Activated T-cell treated with anti-CD3 and anti-CD28 coated beads, Interleukin-2, amount 50 U/mL, for 4 hours (primary cell): Measurements from ENCODE around the gene GYG2. TPM values are rescaled to one million over a fixed set of nuclear protein-coding genes. Genes with fewer than 3 reads are reported as not detected.
"Not testable (repeated sequence)": the region's sequence is repeated elsewhere in the genome, so short reads cannot be mapped to it uniquely, and the experiment has no call there.

ENCODE experiments used
- ATAC-seq, 2 donors: fragments of 200-7000 bp; cut with Tn5 transposase; one replicate each; pipeline ENCODE4 v1.10.0; 2021
- DNase-seq: peaks from one replicate; pipeline ENCODE4 v3.0.0-alpha.2; 2020
- H3K27me3 Mint-ChIP-seq: one replicate; pipeline ENCODE4 v1.8.0; 2021; ENCODE audit warnings: low read depth, mixed read lengths
- H3K36me3 Mint-ChIP-seq: one replicate; pipeline ENCODE4 v1.8.0; 2022; ENCODE audit warnings: mixed read lengths; ENCODE audit not compliant: insufficient read depth
- H3K4me1 Mint-ChIP-seq: one replicate; pipeline ENCODE4 v1.8.0; 2021; ENCODE audit warnings: low read depth, mixed read lengths
- H3K4me3 Mint-ChIP-seq: one replicate; pipeline ENCODE4 v1.8.0; 2021; ENCODE audit warnings: mild to moderate bottlenecking, moderate library complexity, mixed read lengths
- H3K9me3 Mint-ChIP-seq: one replicate; pipeline ENCODE4 v1.8.0; 2021; ENCODE audit warnings: mixed read lengths
- total RNA-seq, 3 donors: library from RNA; stranded (reverse); gene quantifications; one replicate each; pipeline ENCODE4 v1.2.1, GENCODE V29; 2021

Gene GYG2
- total RNA-seq = not detected

GRCh38 chrX:2828344-2828958 is at the start of gene GYG2:
Gene GYG2, plus strand, starts transcription at chrX:2828930. Its CDS starts 1,259 bp downstream, at chrX:2830189.
- H3K36me3 Mint-ChIP-seq = no peaks in the 10 kb centered on the region
- H3K4me1 Mint-ChIP-seq = no peaks in the 10 kb centered on the region
- ATAC-seq = no peak
- no peaks in the 10 kb centered on the region for H3K9me3 Mint-ChIP-seq
- peaks cover 20% of the 10 kb centered on the region for H3K27me3 Mint-ChIP-seq
- H3K4me3 Mint-ChIP-seq = no peak within 1 kb of the TSS
- no peak for DNase-seq

GRCh38 chrX:2780472-2781225 is 48.1 kb upstream of the GYG2 start:
- not testable (repeated sequence) for DNase-seq, H3K36me3 Mint-ChIP-seq, H3K9me3 Mint-ChIP-seq, H3K4me1 Mint-ChIP-seq, H3K27me3 Mint-ChIP-seq, ATAC-seq, H3K4me3 Mint-ChIP-seq

- Mint-ChIP-seq H3K36me3 (no peaks in the 10 kb centered on the region), H3K27me3 (peaks cover 10% of the 10 kb centered on the region), H3K4me1 (peaks cover 5% of the 10 kb centered on the region), H3K4me3 (no peak overlapping the region), H3K9me3 (no peaks in the 10 kb centered on the region)
- ATAC-seq = no peak
- no peak for DNase-seq
Observed at GRCh38 chrX:2781226-2781571, 47.5 kb upstream of the GYG2 start.

- DNase-seq (no peak), ATAC-seq (no peak)
- no peak overlapping the region for H3K4me3 Mint-ChIP-seq
- H3K4me1 Mint-ChIP-seq = peaks cover 5% of the 10 kb centered on the region
- H3K36me3 Mint-ChIP-seq = no peaks in the 10 kb centered on the region
- peaks cover 10% of the 10 kb centered on the region for H3K27me3 Mint-ChIP-seq
- no peaks in the 10 kb centered on the region for H3K9me3 Mint-ChIP-seq
Observed at GRCh38 chrX:2781698-2782097, 47.0 kb upstream of the GYG2 start.

- H3K27me3 Mint-ChIP-seq = peaks cover 6% of the 10 kb centered on the region
- DNase-seq = no peak
- no peak overlapping the region for H3K4me3 Mint-ChIP-seq
- ATAC-seq = no peak
- no peaks in the 10 kb centered on the region for H3K36me3 Mint-ChIP-seq
- H3K4me1 Mint-ChIP-seq = peaks cover 5% of the 10 kb centered on the region
- no peaks in the 10 kb centered on the region for H3K9me3 Mint-ChIP-seq
Observed at GRCh38 chrX:2782171-2782570, 46.6 kb upstream of the GYG2 start.

GRCh38 chrX:2782778-2783177 is 46.0 kb upstream of the GYG2 start:
- Mint-ChIP-seq H3K4me1 (peaks cover 5% of the 10 kb centered on the region), H3K27me3 (peaks cover 6% of the 10 kb centered on the region), H3K36me3 (no peaks in the 10 kb centered on the region), H3K4me3 (no peak overlapping the region), H3K9me3 (no peaks in the 10 kb centered on the region)
- no peak for ATAC-seq
- DNase-seq = no peak

GRCh38 chrX:2784026-2784425 is 44.7 kb upstream of the GYG2 start:
- DNase-seq = no peak
- ATAC-seq = no peak
- Mint-ChIP-seq H3K36me3 (no peaks in the 10 kb centered on the region), H3K27me3 (peaks cover 6% of the 10 kb centered on the region), H3K4me1 (peaks cover 5% of the 10 kb centered on the region), H3K9me3 (no peaks in the 10 kb centered on the region), H3K4me3 (no peak overlapping the region)

- Mint-ChIP-seq H3K27me3 (peaks cover 3% of the 10 kb centered on the region), H3K4me1 (peaks cover 5% of the 10 kb centered on the region), H3K9me3 (no peaks in the 10 kb centered on the region), H3K4me3 (no peak overlapping the region), H3K36me3 (no peaks in the 10 kb centered on the region)
- ATAC-seq = no peak
- DNase-seq = no peak
Observed at GRCh38 chrX:2785538-2785937, 43.2 kb upstream of the GYG2 start.

- Mint-ChIP-seq H3K4me1 (no peaks in the 10 kb centered on the region), H3K4me3 (no peak overlapping the region), H3K27me3 (no peaks in the 10 kb centered on the region), H3K9me3 (no peaks in the 10 kb centered on the region), H3K36me3 (no peaks in the 10 kb centered on the region)
- ATAC-seq (no peak), DNase-seq (no peak)
Observed at GRCh38 chrX:2788980-2789379, 39.8 kb upstream of the GYG2 start.

- no peak for ATAC-seq
- Mint-ChIP-seq H3K27me3 (no peaks in the 10 kb centered on the region), H3K4me1 (no peaks in the 10 kb centered on the region), H3K4me3 (no peak overlapping the region), H3K9me3 (no peaks in the 10 kb centered on the region), H3K36me3 (no peaks in the 10 kb centered on the region)
- DNase-seq = no peak
Observed at GRCh38 chrX:2789569-2789968, 39.2 kb upstream of the GYG2 start.

- no peaks in the 10 kb centered on the region for H3K4me1 Mint-ChIP-seq
- H3K27me3 Mint-ChIP-seq = no peaks in the 10 kb centered on the region
- no peaks in the 10 kb centered on the region for H3K9me3 Mint-ChIP-seq
- no peak for DNase-seq
- H3K36me3 Mint-ChIP-seq = no peaks in the 10 kb centered on the region
- no peak for ATAC-seq
- no peak overlapping the region for H3K4me3 Mint-ChIP-seq
Observed at GRCh38 chrX:2793752-2794151, 35.0 kb upstream of the GYG2 start.

GRCh38 chrX:2794336-2794735 is 34.4 kb upstream of the GYG2 start:
- H3K27me3 Mint-ChIP-seq = no peaks in the 10 kb centered on the region
- no peaks in the 10 kb centered on the region for H3K4me1 Mint-ChIP-seq
- no peaks in the 10 kb centered on the region for H3K9me3 Mint-ChIP-seq
- H3K4me3 Mint-ChIP-seq = no peak overlapping the region
- H3K36me3 Mint-ChIP-seq = no peaks in the 10 kb centered on the region
- DNase-seq (no peak), ATAC-seq (no peak)

- H3K4me1 Mint-ChIP-seq, H3K9me3 Mint-ChIP-seq, H3K36me3 Mint-ChIP-seq, H3K27me3 Mint-ChIP-seq, DNase-seq, ATAC-seq: not testable (repeated sequence)
- peak overlapping the region; percentile 13 for H3K4me3 Mint-ChIP-seq
Observed at GRCh38 chrX:2796808-2797207, 31.9 kb upstream of the GYG2 start.

- Mint-ChIP-seq H3K36me3 (no peaks in the 10 kb centered on the region), H3K9me3 (no peaks in the 10 kb centered on the region)
- ATAC-seq = no peak
Observed at GRCh38 chrX:2799369-2799768, 29.4 kb upstream of the GYG2 start.

GRCh38 chrX:2799980-2800379 is 28.8 kb upstream of the GYG2 start:
- H3K4me1 Mint-ChIP-seq, H3K4me3 Mint-ChIP-seq, ATAC-seq: not testable (repeated sequence)

More at GRCh38 chrX:2799369-2799768, 29.4 kb upstream of the GYG2 start:
- no peak for DNase-seq
- Mint-ChIP-seq H3K4me1 (no peaks in the 10 kb centered on the region), H3K27me3 (no peaks in the 10 kb centered on the region), H3K4me3 (no peak overlapping the region)

More at GRCh38 chrX:2799980-2800379, 28.8 kb upstream of the GYG2 start:
- not testable (repeated sequence) for H3K27me3 Mint-ChIP-seq, H3K36me3 Mint-ChIP-seq, DNase-seq, H3K9me3 Mint-ChIP-seq
